ENCODE data around the gene OPCML. TPM values are rescaled to one million over a fixed set of nuclear protein-coding genes. Genes with fewer than 3 reads are reported as not detected.

Gene OPCML
- total RNA-seq, 4 donors from 2014 or later, result 0.16 TPM; not detected in 3

GRCh38 chr11:132658004-132658403 is 874.3 kb downstream of the OPCML start:
- TF ChIP-seq CTCF (IDR thresholded peaks at IDR 0.05) (no peak), POLR2A (IDR thresholded peaks at IDR 0.05) (no peak)
- no peak for DNase-seq (ENCODE audit: low spot score in 2 of 2)
- 91% methylated on average over 4 of the region's 4 CpGs for WGBS, 2 donors
- intact Hi-C loops (cut with DNase I; ENCODE audit: low total_unique reads), result no loop called here
- H3K4me3 ChIP-seq (ENCODE audit: low read depth, poor library complexity, severe bottlenecking), result no peak overlapping the region

- no peak overlapping the region for H3K4me3 ChIP-seq (ENCODE audit: low read depth, poor library complexity, severe bottlenecking)
- intact Hi-C loops (cut with DNase I; ENCODE audit: low total_unique reads), result no loop called here
These were observed 877.0 kb downstream of the OPCML start for GRCh38 chr11:132655187-132655855.

GRCh38 chr11:132653237-132653636 is 879.1 kb downstream of the OPCML start:
- intact Hi-C loops (cut with DNase I; ENCODE audit: low total_unique reads), result no loop called here
- no peak overlapping the region for H3K4me3 ChIP-seq (ENCODE audit: low read depth, poor library complexity, severe bottlenecking)
- no peak for DNase-seq (ENCODE audit: low spot score in 2 of 2)
- WGBS, 2 donors, result 89 to 92% methylated on average over 9 of the region's 9 CpGs
- TF ChIP-seq POLR2A (IDR thresholded peaks at IDR 0.05), result no peak
- TF ChIP-seq CTCF (IDR thresholded peaks at IDR 0.05), result no peak

More at GRCh38 chr11:132655187-132655855, 877.0 kb downstream of the OPCML start:
- TF ChIP-seq POLR2A (IDR thresholded peaks at IDR 0.05), result no peak
- no peak for TF ChIP-seq CTCF (IDR thresholded peaks at IDR 0.05)
- WGBS, 2 donors, result 64 to 68% methylated on average over 15 of the region's 15 CpGs
- DNase-seq (ENCODE audit: low spot score in 2 of 2), result no peak

- 89 to 91% methylated on average over 12 of the region's 12 CpGs for WGBS, 2 donors
- no peak overlapping the region for H3K4me3 ChIP-seq (ENCODE audit: low read depth, poor library complexity, severe bottlenecking)
- intact Hi-C loops (cut with DNase I; ENCODE audit: low total_unique reads), result no loop called here
- no peak for TF ChIP-seq CTCF (IDR thresholded peaks at IDR 0.05)
- TF ChIP-seq POLR2A (IDR thresholded peaks at IDR 0.05), result no peak
- DNase-seq (ENCODE audit: low spot score in 2 of 2), result no peak
These were observed 881.2 kb downstream of the OPCML start for GRCh38 chr11:132650969-132651720.

GRCh38 chr11:132649277-132649676 is 883.0 kb downstream of the OPCML start:
- intact Hi-C loops (cut with DNase I; ENCODE audit: low total_unique reads), result no loop called here

More at GRCh38 chr11:132649277-132649676, 883.0 kb downstream of the OPCML start:
- TF ChIP-seq CTCF (IDR thresholded peaks at IDR 0.05) (no peak), POLR2A (IDR thresholded peaks at IDR 0.05) (no peak)
- no peak for DNase-seq (ENCODE audit: low spot score in 2 of 2)
- WGBS, 2 donors, result 94 to 96% methylated on average over 9 of the region's 9 CpGs
- no peak overlapping the region for H3K4me3 ChIP-seq (ENCODE audit: low read depth, poor library complexity, severe bottlenecking)

Data from lower leg skin (tissue), 4 donors.